ENCODE data around the gene SH2D4B.
"Not testable (repeated sequence)": the region's sequence is repeated elsewhere in the genome, so short reads cannot be mapped to it uniquely, and the experiment has no call there.

Gene SH2D4B

GRCh38 chr10:80542053-80542452, 4.4 kb downstream of the SH2D4B start:
- no peak for DNase-seq

- DNase-seq, result no peak
Measured at GRCh38 chr10:80542652-80543318, 5.1 kb downstream of the SH2D4B start.

- not testable (repeated sequence) for DNase-seq
Measured at GRCh38 chr10:80543319-80543672, 5.6 kb downstream of the SH2D4B start.

GRCh38 chr10:80544316-80544953, 6.7 kb downstream of the SH2D4B start:
- no peak for DNase-seq

- DNase-seq, result no peak
Measured at GRCh38 chr10:80545258-80545881, 7.7 kb downstream of the SH2D4B start.

GRCh38 chr10:80552151-80552646, 14.5 kb downstream of the SH2D4B start:
- no peak for DNase-seq

GRCh38 chr10:80553436-80553835, 15.7 kb downstream of the SH2D4B start:
- DNase-seq, result no peak

- no peak for DNase-seq
Measured at GRCh38 chr10:80554050-80554449, 16.3 kb downstream of the SH2D4B start.

GRCh38 chr10:80555415-80555814, 17.7 kb downstream of the SH2D4B start:
- DNase-seq, result no peak

GRCh38 chr10:80561950-80562349, 24.2 kb downstream of the SH2D4B start:
- no peak for DNase-seq

GRCh38 chr10:80567292-80567691, 29.6 kb downstream of the SH2D4B start:
- DNase-seq, result no peak

- no peak for DNase-seq
Measured at GRCh38 chr10:80569131-80569895, 31.6 kb downstream of the SH2D4B start.

GRCh38 chr10:80571352-80571751, 33.6 kb downstream of the SH2D4B start:
- no peak for DNase-seq

- no peak for DNase-seq
Measured at GRCh38 chr10:80579181-80579763, 41.6 kb downstream of the SH2D4B start.

GRCh38 chr10:80579849-80580637, 42.3 kb downstream of the SH2D4B start:
- DNase-seq, result no peak

GRCh38 chr10:80580638-80581468, 43.2 kb downstream of the SH2D4B start:
- no peak for DNase-seq

- DNase-seq, result no peak
Measured at GRCh38 chr10:80581469-80581835, 43.8 kb downstream of the SH2D4B start.

- DNase-seq, result no peak
Measured at GRCh38 chr10:80582286-80582960, 44.7 kb downstream of the SH2D4B start.

GRCh38 chr10:80583685-80584084, 46.0 kb downstream of the SH2D4B start:
- no peak for DNase-seq

Data from hypothalamus (tissue), 51 donors.